Spleen (tissue), 11 donors: Measurements from ENCODE around the gene TPD52L2. TPM values are rescaled to one million over a fixed set of nuclear protein-coding genes. Genes with fewer than 3 reads are reported as not detected.
"Not testable (repeated sequence)": the region's sequence is repeated elsewhere in the genome, so short reads cannot be mapped to it uniquely, and the experiment has no call there.

Source experiments
- DNase-seq: peaks from one replicate; pipeline ENCODE4 v3.0.0-alpha.2; 2020
- H3K27ac ChIP-seq, 8 donors: fragments of 200-600 bp; sonication (generic) in 7 of 8; 1 replicate in 4 of 8; 2 replicates in 4 of 8; pipeline versions ENCODE4 v1.5.0 to v1.8.0; 2016 to 2021; ENCODE audit warnings: inconsistent platforms in 4 of 8, mild to moderate bottlenecking in 4 of 8, moderate library complexity in 1 of 8
- H3K27me3 ChIP-seq, 7 donors: fragments of 200-600 bp; sonication (generic) in 6 of 7; replicated peaks in 1 of 7; 1 replicate in 4 of 7; 2 replicates in 3 of 7; pipeline versions ENCODE4 v1.5.0 to v1.8.0; 2016 to 2021; ENCODE audit warnings: inconsistent platforms in 3 of 7, mild to moderate bottlenecking in 1 of 7
- H3K36me3 ChIP-seq, 6 donors: fragments of 200-600 bp; sonication (generic) in 5 of 6; 1 replicate in 4 of 6; 2 replicates in 2 of 6; pipeline versions ENCODE4 v1.5.0 to v1.8.0; 2016 to 2021; ENCODE audit warnings: inconsistent platforms in 2 of 6
- H3K4me1 ChIP-seq, 6 donors: fragments of 200-600 bp; sonication (generic) in 5 of 6; 1 replicate in 3 of 6; 2 replicates in 3 of 6; pipeline versions ENCODE4 v1.5.0 to v1.8.0; 2016 to 2021; ENCODE audit warnings: inconsistent platforms in 3 of 6
- H3K4me3 ChIP-seq, 8 donors: fragments of 200-600 bp; sonication (generic) in 7 of 8; 1 replicate in 4 of 8; 2 replicates in 4 of 8; pipeline versions ENCODE4 v1.5.0 to v1.8.0; 2016 to 2021; ENCODE audit warnings: inconsistent platforms in 4 of 8, mild to moderate bottlenecking in 4 of 8, moderate library complexity in 2 of 8
- H3K9me3 ChIP-seq, 8 donors: fragments of 200-600 bp; sonication (generic) in 7 of 8; 1 replicate in 4 of 8; 2 replicates in 4 of 8; pipeline versions ENCODE4 v1.5.0 to v1.8.0; 2016 to 2021; ENCODE audit warnings: inconsistent platforms in 4 of 8
- POLR2A ChIP-seq, 3 donors: fragments of 450-650 bp; IDR thresholded peaks; one replicate each; pipeline ENCODE4 v1.5.1; 2017; ENCODE audit warnings: antibody characterized with exemption in 3 of 3, mild to moderate bottlenecking in 1 of 3
- POLR2AphosphoS5 ChIP-seq, 3 donors: sonication (generic); formaldehyde crosslinking; IDR thresholded peaks; one replicate each; pipeline ENCODE4 v1.5.1; 2017; ENCODE audit warnings: antibody characterized with exemption in 3 of 3
- WGBS, 5 donors: extraction: QIAGEN DNeasy Blood & Tissue Kit in 3 of 5; methylation state at CpG; one replicate each; pipeline versions ENCODE4 v1.1.5 to v1.1.7; 2013 to 2018; 5-methylcytosine and 5-hydroxymethylcytosine counted together
- intact Hi-C: fragments of 100-400 bp; cut with DNase I; formaldehyde crosslinking; loops from one replicate; pipeline ENCODE4 v1.15.0; 2023; ENCODE audit warnings: low total_unique reads
- polyA plus RNA-seq, 3 donors: library from polyadenylated mRNA; stranded (reverse); fragments of 200-250 nt; gene quantifications; one replicate each; pipeline ENCODE4 v1.2.1, GENCODE V29; 2013
- total RNA-seq, 7 donors: library from RNA; depleted of rRNA in 3 of 7; stranded (reverse); fragments of >200 nt in 3 of 7; fragmentation: NEBNext Ultra II Directional in 4 of 7; extraction: Animal tissue kit (Norgen Biotek cat#: 25700) in 4 of 7; gene quantifications; one replicate each; pipeline versions ENCODE4 v1.1.0 to v1.2.1, GENCODE V29; 2016 to 2021
- TF ChIP-seq, protein P1 (sequence below), 11 experiments: fragments of 200-600 bp in 7 of 11; fragments of 450-650 bp in 4 of 11; sonication (generic) in 4 of 11; IDR thresholded peaks in 8 of 11; conservative IDR thresholded peaks in 3 of 11; 1 replicate in 7 of 11; 2 replicates in 4 of 11; pipeline versions ENCODE4 v1.4.0 to v1.8.0; 2016 to 2021; ENCODE audit warnings: antibody characterized with exemption in 11 of 11, inconsistent platforms in 4 of 11, mild to moderate bottlenecking in 1 of 11
- donor health status: healthy with polysubstance abuse.
- donor health status: DM: no; HTN: no; CAD: no; lungs with moderate emphysema.
- donor health status: DM: no; HTN: no; CAD: no.
- donor health status: Bipolar disorder and iron deficiency.
- donor health status: healthy.
- donor health status: DM: no; HTN: no; CAD: no.
- donor health status: DM: yes; HTN: yes; CAD: no.

The TPD52L2 gene
- total and polyA plus RNA-seq, 10 donors = 60.2 to 102 (median 87.4) TPM

DNA sequence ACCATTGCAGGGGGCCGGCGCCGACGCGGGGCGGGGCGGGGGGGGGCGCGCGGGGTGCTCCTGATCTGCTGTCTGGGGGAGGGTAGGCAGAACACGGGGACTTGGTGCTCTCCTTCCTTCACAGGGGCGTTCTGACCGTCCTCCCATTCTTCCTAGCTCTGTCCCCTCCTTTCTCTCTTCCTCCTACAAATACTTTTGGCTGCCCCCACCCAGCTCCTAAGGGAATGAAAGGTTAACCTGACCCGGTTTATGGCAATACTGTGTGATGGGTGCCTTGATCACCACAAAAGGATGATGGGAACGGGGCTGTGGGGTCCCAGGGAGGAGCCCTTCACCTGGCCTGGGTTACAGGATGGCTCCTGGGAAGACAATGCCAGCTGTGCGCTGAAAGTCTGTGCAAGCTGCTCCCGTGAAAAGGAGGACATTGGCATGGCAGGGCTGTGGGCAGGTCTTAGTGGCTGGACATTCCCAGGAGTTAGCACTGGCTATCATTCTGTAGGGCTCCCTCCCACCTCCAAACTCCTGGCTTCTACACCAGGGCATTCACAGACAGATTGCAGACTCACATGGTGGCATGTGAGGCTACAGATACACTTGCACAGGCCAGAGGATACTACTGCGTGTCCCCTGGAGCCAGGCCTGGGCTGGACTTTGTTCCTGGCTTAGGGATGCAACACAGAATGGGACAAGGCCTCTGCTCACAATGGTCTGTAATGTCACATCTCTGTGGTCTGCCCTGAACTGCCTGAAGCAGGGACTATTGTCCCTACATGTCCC lies 1.9 kb upstream of the TPD52L2 start:
- DNase-seq = no peak
- H3K4me3 ChIP-seq = peak overlapping the region in 5 of 8 donors; percentile 83 to 94 (median 91)
- TF ChIP-seq, protein P1, sequence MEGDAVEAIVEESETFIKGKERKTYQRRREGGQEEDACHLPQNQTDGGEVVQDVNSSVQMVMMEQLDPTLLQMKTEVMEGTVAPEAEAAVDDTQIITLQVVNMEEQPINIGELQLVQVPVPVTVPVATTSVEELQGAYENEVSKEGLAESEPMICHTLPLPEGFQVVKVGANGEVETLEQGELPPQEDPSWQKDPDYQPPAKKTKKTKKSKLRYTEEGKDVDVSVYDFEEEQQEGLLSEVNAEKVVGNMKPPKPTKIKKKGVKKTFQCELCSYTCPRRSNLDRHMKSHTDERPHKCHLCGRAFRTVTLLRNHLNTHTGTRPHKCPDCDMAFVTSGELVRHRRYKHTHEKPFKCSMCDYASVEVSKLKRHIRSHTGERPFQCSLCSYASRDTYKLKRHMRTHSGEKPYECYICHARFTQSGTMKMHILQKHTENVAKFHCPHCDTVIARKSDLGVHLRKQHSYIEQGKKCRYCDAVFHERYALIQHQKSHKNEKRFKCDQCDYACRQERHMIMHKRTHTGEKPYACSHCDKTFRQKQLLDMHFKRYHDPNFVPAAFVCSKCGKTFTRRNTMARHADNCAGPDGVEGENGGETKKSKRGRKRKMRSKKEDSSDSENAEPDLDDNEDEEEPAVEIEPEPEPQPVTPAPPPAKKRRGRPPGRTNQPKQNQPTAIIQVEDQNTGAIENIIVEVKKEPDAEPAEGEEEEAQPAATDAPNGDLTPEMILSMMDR (IDR thresholded peaks at IDR 0.05 in 8 of 11, conservative IDR thresholded peaks at IDR 0.05 in 3 of 11) = no peak
- TF ChIP-seq POLR2A (IDR thresholded peaks at IDR 0.05) = no peak
- no peak for TF ChIP-seq POLR2AphosphoS5 (IDR thresholded peaks at IDR 0.05)
- 79 to 95% (median 85%) methylated on average over 10 to 18 of the region's 18 CpGs for WGBS, 5 donors
- intact Hi-C loops = loop anchor here (10.0 kb wide), 1 partner anchor 158 kb away; the partner anchor contains the start of genes ARFRP1 and ZGPAT
- no peaks in the 10 kb centered on the region for H3K27me3 ChIP-seq
- H3K36me3 ChIP-seq = peaks cover 0 to 39% (median 18%) of the 10 kb centered on the region in 6 donors
- H3K9me3 ChIP-seq = no peaks in the 10 kb centered on the region
- peak overlapping the region; percentile 91 to 99 (median 97) for H3K27ac ChIP-seq
- peaks cover 38 to 95% (median 79%) of the 10 kb centered on the region in 6 donors for H3K4me1 ChIP-seq

DNA sequence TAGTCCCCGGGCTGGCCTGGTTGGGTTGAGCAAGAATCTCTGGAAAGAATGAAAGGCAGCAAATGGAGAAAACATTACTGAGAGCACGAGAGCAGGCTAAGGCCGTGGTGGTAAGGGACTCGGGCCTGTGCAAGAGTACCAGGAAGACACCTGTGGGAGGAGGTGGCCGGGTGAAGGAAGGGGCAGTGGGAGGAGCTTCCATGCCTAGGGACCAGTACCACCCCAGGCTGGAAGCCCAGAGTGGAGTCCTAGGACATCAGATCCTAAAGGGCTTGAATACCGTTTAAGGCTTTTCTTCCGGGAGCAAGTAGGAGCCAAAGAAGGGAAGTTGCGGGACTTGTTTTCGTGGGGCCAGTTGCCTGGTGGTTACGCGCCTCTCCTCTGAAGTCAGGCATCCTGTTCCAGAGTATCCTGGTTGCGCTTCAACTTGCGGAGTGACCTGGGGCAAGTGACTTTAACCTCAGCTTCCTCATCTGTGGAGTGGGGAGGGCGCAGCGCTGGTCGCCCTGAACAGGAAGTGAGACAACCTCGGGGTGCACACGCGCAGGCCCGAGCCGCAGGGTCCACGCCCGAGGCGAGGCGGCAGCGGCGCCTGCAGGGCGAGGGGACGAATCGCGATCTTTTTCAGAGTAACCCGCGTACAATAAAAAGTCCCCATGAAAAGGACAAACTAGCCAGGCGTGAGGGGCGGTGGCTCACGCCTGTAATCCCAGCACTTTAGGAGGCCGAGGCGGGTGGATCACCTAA lies 1.1 kb upstream of the TPD52L2 start:
- peak; percentile 98 for DNase-seq
- H3K27me3 ChIP-seq = no peaks in the 10 kb centered on the region
- H3K4me1 ChIP-seq = peaks cover 32 to 95% (median 75%) of the 10 kb centered on the region in 6 donors
- peaks cover 0 to 47% (median 23%) of the 10 kb centered on the region in 6 donors for H3K36me3 ChIP-seq
- WGBS, 5 donors = 1 to 2% (median 2%) methylated on average over 28 to 38 of the region's 38 CpGs
- no peaks in the 10 kb centered on the region for H3K9me3 ChIP-seq
- TF ChIP-seq POLR2A (IDR thresholded peaks at IDR 0.05) (no peak), POLR2AphosphoS5 (IDR thresholded peaks at IDR 0.05) (peak; percentile 94 to 96 (median 95))
- TF ChIP-seq, protein P1 (IDR thresholded peaks at IDR 0.05 in 8 of 11, conservative IDR thresholded peaks at IDR 0.05 in 3 of 11) = peak; percentile 47 to 87 (median 78)
- intact Hi-C loops = loop anchor here (10.0 kb wide), 1 partner anchor 159 kb away; the partner anchor contains the start of genes ARFRP1 and ZGPAT
- H3K4me3 ChIP-seq = peak overlapping the region; percentile 67 to 94 (median 88)
- peak overlapping the region; percentile 91 to 99 (median 97) for H3K27ac ChIP-seq

DNA sequence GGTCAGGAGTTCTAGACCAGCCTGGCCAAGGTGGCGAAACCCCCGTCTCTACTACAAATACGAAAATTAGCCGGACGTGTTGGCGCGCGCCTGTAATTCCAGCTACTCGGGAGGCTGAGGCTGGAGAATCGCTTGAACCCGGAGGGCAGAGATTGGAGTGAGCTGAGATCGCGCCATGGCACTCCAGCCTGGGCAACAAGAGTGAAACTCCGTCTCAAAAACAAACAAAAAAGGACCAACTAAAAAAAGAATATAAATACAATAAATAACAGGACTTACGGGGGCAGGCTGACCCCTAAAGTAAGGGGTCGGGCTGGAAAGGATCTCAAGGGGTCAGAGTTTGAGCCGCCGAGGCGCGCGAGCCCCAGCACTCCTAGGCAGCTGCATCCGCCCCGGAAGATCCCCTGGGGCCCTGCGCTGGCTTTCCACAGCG lies 509 bp upstream of the TPD52L2 start:
- intact Hi-C loops = loop anchor here (10.0 kb wide), 1 partner anchor 160 kb away; the partner anchor contains the start of genes ARFRP1 and ZGPAT

DNA sequence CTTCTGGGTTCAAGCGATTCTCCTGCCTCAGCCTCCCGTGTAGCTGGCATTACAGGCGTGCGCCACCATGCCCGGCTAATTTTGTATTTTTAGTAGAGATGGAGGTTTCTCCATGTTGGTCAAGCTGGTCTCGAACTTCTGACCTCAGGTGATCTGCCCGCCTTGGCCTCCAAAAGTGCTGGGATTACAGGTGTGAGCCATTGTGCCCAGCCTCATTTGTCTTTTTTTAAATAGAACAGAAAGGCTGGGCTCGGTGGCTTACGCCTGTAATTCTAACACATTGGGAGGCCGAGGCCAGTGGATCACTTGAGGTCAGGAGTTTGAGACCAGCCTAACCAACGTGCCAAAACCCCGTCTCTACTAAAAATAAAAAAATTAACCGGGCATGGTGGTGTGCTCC lies 2.0 kb downstream of the TPD52L2 start:
- DNase-seq, H3K4me3 ChIP-seq, H3K9me3 ChIP-seq, H3K27me3 ChIP-seq: not testable (repeated sequence)
- H3K36me3 ChIP-seq = peaks cover 0 to 66% (median 42%) of the 10 kb centered on the region in 6 donors
- peak overlapping the region in 2 of 8 donors; percentile 13 to 97 for H3K27ac ChIP-seq
- peaks cover 19 to 72% (median 50%) of the 10 kb centered on the region in 6 donors for H3K4me1 ChIP-seq
- intact Hi-C loops = loop anchor here (10.0 kb wide), 1 partner anchor 162 kb away; the partner anchor contains the start of genes ARFRP1 and ZGPAT
- WGBS, 5 donors = 88 to 96% (median 94%) methylated on average over 13 of the region's 13 CpGs

More for the DNA sequence above, 509 bp upstream of the TPD52L2 start:
- Histone ChIP-seq H3K4me1 (peaks cover 26 to 91% (median 69%) of the 10 kb centered on the region in 6 donors), H3K27me3 (no peaks in the 10 kb centered on the region), H3K36me3 (peaks cover 0 to 53% (median 28%) of the 10 kb centered on the region in 6 donors), H3K9me3 (no peaks in the 10 kb centered on the region), H3K4me3 (peak overlapping the region; percentile 67 to 94 (median 88)), H3K27ac (peak overlapping the region; percentile 91 to 99 (median 97))
- TF ChIP-seq POLR2AphosphoS5 (IDR thresholded peaks at IDR 0.05) = no peak
- TF ChIP-seq, protein P1 (IDR thresholded peaks at IDR 0.05 in 8 of 11, conservative IDR thresholded peaks at IDR 0.05 in 3 of 11) = peak in 3 of 11 experiments; percentile 11 to 21 (median 13)
- WGBS, 5 donors = 0 to 1% (median 1%) methylated on average over 24 to 25 of the region's 25 CpGs
- DNase-seq = no peak
